Stimulated activated CD4-positive, alpha-beta T cell treated with anti-CD3 and anti-CD28 coated beads, Interleukin-2, amount 100 ng/mL, for 24 hours (primary cell): Measurements from ENCODE around the gene LRRC3B.
"Not testable (repeated sequence)": the region's sequence is repeated elsewhere in the genome, so short reads cannot be mapped to it uniquely, and the experiment has no call there.

Experiments used
- DNase-seq, 2 donors: peaks; one replicate each; pipeline ENCODE4 v3.0.0-alpha.2; 2020

Gene LRRC3B

DNA sequence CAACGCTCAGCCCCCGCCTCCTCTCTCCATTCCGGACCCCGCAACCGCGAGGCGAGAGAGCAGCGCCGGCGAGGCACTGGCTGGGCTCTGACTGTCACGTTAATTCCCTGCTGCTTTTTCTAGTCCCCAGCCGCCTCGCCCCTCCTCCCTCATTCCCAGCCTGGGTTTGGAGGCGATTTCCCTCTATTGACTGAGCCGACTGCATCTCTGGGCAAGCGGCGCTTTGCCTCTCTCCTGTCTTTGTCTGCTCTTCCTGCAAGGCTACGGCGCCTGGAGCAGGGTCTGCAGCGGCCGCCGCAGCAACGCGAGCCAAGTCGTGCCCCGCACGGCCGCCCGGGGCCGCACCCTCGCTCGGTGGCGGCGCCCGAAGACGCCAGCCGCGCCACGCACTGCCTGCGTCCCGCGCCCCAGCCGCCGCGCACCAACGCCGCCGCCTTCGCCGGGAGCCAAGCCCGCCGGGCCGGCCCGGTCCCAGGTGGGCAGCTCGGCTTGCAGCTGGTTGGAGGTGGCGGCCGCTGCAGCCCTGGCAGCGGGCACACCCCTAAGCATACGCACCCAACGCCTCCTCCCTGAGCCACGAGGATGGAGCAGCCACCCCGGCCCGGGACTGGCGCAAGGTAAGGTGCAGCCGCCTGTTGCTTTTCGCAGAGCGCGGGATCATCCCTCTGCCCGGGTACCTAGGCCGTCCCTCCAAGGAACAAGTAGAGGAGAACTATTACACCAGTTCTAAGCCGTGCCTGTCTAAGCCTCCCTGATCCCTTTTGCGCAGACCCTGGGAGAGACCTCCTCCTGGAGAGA, at the start of gene LRRC3B:
Gene LRRC3B, plus strand, starts transcription at position 152 of the 798 bp plus-strand sequence. CDS start 86,901 bp downstream, outside the sequence.
- DNase-seq = no peak

GRCh38 chr3:26574766-26575165, 47.8 kb upstream of the LRRC3B start:
- DNase-seq = no peak

DNA sequence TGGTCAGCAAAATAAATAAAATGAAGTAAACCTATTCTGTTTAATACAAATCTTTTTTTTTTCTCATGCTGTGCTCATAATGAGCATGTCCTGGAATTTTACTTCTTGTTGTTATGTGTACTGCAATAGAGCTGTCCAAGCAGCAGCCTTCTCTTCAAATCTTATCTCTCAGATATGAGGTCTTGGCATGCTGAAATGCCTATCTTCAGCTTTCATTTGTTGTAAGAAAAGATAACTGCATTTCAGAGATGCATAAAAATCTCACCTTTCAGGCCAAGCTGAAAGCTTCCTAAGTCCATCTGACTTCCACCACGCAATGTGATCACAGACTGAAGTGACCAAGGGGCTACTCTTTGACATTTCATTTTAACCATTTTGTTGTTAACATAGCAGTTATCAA, 43.5 kb upstream of the LRRC3B start:
- DNase-seq = no peak

GRCh38 chr3:26587571-26587970, 35.0 kb upstream of the LRRC3B start:
- no peak for DNase-seq

- no peak for DNase-seq
Measured at GRCh38 chr3:26588931-26589330, 33.6 kb upstream of the LRRC3B start.

DNA sequence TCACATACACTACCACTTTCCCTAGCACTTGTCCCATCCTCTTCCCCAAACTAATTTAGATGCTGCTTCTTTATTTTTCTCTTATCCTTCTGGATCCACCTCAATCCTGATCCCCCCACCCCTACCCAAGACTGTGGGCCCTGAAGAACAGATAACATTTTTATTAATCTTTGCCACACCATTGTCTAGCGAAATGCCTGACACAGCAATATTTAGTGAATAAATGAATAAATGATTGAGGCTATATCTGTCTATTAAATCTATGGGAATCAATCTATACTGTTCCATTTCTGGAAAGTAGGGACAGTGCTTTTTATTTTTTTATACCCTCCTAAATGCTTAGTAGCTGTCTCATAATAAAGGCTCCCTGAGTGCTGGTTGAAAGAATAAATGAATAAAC, 32.9 kb upstream of the LRRC3B start:
- no peak for DNase-seq

DNA sequence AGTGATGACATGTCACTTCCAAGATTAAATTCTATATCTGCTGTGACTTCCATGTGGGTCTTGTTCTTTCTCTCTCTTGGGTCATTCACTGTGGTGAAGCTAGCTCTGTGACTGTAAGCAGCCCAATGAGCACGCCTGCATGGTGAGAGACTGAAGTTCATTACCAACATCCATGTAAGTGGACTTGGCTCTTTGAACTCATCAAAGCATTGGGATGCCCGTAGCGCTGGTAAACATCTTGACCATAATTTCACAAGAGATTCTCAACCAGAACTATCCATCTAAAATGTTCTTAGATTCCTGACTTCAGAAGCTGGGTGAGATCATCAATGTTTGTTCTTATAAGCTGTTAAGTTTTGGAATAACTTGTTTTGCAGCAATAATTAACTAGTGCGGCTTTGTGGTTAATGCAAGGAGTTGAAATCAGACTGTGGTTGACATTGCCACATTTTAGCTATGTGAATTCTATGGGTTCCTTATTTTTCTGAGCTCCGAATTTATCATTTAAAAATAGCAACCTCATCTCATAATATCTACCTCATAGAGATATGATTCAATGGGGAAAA, 31.6 kb upstream of the LRRC3B start:
- DNase-seq = no peak

DNA sequence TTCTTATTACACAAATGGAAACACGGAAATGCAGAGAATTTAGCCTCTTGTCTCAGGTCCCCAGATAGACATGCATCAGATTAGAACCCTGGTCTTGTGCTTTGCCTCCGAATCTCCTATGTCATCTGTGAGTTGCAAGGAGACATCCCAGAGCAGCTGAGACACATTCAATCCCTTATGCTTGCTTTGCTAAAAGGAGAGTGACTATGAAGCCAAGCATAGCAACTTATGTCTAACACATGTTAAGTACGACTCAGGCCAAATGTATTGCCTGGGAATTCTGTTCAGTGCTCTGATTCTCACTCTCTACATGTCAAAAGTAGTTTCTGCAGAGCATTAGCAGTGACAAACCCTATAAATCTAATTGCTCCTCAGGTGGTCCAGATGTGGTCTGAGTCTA, 30.6 kb upstream of the LRRC3B start:
- no peak for DNase-seq

DNA sequence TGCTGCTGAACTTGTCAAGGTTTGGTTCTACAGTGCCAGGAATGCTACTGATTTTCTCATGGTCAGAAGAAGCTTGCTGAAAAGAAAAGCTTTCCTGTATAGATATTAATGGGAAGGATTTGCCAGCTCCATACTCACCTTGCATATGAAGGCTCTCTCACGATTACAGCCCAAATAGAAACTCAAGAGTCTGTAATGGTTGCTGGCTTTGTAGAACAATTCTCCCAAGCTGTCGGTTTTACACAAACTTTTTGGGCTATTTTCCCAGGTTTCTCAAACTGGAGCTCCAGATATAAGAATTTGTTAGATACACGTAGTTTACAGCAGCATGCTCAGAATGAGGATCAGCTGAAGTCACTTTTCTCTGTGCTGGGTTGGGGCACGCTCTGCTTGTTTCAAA, 30.1 kb upstream of the LRRC3B start:
- no peak for DNase-seq

- DNase-seq = no peak
Measured at GRCh38 chr3:26596335-26596734, 26.2 kb upstream of the LRRC3B start.

DNA sequence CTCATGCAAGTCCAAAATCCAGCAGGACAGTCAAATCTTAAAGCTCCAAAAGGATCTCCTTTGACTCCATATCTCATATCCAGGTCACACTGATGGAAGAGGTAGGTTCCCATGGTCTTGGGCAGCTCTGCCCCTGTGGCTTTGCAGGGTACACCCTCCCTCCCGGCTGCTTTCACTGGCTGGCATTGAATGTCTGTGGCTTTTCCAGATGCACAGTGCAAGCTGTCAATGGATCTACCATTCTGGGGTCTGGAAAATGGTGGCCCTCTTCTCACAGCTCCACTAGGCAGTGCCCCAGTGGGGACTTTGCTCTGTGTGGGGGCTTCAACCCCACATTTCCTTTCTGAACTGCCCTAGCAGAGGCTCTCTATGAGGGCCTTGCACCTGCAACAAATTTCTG, 19.3 kb upstream of the LRRC3B start:
- not testable (repeated sequence) for DNase-seq

DNA sequence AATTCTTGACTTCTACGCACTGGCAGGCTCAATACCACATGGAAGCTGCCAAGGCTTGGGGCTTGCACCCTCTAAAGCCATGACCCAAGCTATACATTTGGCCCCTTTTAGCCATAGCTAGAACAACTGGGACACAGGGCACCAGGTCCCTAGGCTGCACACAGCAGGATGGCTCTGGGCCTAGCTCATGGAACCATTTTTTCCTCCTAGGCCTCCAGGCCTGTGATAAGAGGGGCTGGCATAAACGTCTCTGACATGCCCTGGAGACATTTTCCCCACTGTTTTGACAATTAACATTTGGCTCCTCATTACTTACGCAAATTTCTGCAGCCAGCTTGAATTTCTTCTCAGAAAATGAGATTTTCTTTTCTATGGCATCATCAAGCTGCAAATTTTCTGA, 18.8 kb upstream of the LRRC3B start:
- DNase-seq = not testable (repeated sequence)

DNA sequence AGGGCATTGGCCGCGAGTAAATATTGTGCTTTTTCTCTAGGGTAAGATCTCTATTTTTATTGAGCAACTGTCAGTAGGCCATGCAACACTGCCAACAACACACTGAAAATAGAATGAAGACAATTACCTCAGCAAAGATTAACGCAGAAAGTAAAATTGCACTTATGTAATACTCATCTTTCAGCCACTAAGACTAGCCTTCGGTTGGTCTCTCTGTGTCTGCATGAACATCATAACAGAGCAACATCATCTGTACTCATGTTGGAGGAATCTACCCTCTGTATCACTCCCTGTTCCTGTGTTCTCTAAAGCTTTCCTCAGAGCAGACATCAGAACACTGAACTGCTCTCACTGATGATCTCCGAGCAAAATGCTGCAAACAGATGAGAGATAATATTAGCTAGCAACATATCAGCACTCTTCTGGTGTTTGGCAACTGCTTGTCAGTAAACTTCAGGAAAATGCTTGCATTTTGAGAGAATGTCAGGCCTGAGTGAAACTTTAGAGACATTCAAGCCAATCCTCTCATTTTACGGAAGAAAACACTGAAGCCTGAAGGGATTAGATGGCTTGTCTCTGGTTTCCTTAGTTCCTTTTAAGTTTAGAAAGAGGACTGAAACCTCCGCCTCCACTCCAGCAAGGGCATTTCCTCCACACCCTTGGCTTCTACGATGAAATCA, 8.4 kb upstream of the LRRC3B start:
- DNase-seq = no peak

GRCh38 chr3:26621176-26621575, 1.4 kb upstream of the LRRC3B start:
- DNase-seq = no peak

DNA sequence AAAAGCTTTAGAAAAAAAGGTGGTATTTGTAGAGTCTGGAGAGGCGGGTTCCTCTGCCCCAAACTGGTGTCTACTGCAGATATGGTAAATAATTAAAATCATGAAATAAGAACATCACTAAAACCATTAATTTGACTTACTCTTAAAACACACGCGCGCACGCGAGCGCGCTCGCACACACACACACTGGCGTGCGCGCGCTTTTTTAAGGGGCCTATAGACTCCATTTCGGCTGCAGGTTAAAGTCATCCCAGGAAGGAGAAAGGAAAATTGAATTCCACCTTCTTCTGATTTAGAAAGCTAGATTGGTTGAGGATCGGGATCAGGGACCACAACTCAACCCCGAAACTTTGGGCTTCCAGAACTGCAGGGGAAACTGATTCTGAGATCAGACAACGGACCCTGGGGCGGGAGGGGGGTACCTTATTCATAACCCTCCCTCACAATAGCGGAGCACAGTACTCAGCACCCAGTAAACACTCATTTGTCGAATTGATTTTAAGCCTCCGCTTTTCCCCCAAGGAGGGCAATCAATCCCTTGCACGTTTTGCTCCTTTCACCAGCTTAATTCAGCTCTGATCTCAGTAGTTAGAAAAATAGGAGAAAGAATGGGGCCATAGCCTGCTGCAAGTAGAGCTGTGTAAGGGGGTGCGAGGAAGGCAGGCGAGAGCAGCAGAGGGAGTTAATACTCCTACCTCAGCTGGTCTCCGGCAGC, 509 bp upstream of the LRRC3B start:
- no peak for DNase-seq

GRCh38 chr3:26623419-26624208, 1.0 kb downstream of the LRRC3B start:
- DNase-seq = no peak

GRCh38 chr3:26624209-26624765, 1.7 kb downstream of the LRRC3B start:
- DNase-seq = no peak

DNA sequence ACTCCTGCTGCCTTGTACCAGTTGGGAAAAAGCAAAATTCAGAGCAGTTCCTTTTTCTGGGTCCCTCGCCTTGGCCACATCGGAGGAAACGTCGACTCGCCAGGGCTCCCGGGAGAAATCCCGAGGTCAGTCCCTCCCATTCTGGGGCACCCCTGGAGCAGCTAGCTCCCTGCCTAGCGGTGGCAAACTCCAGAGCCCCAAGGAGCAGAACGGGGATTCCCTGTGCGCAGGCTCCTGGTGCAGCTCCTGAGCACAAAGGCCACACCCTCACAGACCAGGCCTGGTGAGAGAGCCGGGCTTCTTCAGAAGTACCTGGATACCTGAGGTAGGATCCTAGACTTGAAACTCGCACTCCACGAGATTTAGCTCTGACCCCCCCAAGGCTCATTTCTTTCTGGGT, 2.6 kb downstream of the LRRC3B start:
- DNase-seq = no peak

DNA sequence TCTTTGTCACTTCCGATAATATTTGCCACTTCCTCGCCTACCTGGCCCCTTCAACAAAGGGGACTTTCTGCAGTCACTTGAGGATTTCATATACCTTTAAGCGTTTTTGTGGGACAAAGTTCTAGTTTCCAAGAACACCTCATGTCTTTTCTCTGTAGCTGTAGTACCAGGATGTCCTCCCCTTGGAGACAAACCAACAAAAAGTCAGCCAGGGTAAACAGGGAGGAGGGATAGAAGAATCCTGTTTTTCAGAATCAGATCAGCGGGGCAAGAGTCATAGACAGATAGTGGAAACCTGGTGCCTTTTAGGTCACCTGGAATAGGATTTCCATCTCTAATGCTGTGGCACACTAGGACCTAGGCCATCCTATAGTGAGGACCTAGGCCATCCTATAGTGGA, 4.5 kb downstream of the LRRC3B start:
- DNase-seq = no peak

- DNase-seq = no peak
Measured at GRCh38 chr3:26628915-26629314, 6.3 kb downstream of the LRRC3B start.

DNA sequence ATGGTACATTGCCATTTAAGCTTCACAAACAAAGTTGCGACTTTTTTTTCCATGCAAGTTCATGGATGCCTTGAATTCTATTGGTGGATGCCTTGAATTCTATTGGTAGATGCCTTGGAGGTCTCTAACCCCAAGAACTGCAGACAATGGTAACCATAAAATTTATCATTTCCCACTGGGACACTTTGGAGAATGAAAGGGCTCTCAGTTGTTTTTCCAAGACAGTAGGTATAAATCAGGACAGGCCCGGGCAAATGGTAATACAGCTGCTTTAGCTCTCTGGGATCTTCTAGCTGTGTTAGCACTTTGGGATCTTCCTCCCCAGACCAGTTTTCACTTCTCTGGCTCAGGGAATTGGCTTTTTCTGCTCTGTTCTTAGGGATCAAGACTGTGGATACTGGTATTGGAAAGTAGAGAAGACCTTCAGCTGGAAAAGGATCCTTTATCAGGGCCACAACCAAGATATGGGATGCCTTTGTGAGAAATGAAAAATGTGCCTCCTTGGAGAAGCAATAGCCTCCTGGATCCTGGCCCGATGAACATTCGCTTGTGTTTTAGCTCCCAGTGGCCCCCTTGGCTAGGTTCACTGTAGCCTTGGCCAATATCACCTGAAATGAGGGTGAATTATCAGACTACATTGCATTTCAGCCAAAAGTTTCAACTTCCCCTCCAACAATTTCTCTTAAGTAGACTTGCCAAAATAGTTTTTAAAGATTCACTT, 8.3 kb downstream of the LRRC3B start:
- DNase-seq = no peak

DNA sequence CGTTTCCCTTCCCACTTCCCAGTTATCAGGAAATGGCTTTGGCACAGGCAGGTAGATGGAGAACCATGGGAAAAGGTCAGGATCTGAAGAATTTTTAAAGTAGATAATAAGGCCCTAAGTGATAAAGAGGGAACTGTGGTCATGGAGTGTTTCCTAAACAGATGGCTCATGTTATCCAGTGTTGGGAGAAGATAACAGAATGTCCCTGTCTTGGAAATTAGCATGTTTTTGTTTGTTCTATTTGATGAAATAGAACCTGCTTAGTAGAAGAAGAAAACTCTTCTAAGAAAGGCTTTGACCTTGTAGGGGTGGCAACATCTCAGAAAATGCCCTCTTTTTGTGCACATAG, 8.8 kb downstream of the LRRC3B start:
- DNase-seq = no peak
